HG03460 (cell line): ENCODE results near the gene TXNDC8.
"Not testable (repeated sequence)": the region's sequence is repeated elsewhere in the genome, so short reads cannot be mapped to it uniquely, and the experiment has no call there.

Experiments used
- ATAC-seq: cut with Tn5 transposase; IDR thresholded peaks from one replicate; pipeline ENCODE4 v1.9.1; 2021; ENCODE audit not compliant: unreplicated experiment

The TXNDC8 gene

GRCh38 chr9:110328763-110329162 lies 8.9 kb downstream of the TXNDC8 start:
- no peak for ATAC-seq

DNA sequence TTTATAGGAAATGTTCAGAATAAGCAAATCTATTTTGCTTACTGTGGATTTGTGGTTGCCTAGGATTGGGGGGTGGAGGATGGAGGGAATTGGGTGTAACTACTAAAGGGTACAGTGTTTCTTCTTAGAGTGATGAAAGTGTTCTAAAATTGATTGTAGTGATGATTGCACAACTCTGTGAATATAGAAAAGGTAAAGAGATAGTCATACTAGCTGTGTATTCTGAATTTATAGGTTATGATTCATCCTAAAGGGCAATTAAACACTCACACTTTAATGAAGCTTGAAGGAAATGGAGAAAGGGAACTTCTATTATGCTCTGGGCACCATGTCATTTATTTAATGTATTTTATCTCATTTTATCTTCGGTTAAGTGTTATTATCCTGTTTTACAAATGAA lies 9.9 kb downstream of the TXNDC8 start:
- no peak for ATAC-seq

DNA sequence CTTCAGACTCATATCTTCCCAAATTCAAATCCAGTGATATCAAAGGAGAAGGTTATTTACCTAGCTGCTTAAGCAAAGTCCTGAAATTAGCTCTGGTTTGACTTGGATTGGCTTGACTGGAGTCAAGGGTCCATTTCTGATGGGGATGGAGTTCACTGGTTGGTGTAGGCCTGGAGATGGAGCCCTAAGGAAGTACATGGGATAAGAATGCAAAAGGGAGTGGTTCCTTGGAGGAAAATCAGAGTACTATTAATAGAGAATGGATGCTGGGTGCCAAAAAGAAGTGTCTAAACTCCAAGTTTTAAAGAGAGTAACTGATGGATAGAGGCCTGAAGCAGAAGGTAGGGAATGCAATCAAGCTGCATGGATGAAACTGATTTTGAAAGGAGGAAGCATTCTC lies 13.8 kb downstream of the TXNDC8 start:
- no peak for ATAC-seq

GRCh38 chr9:110320651-110321445 lies 16.8 kb downstream of the TXNDC8 start:
- no peak for ATAC-seq

- no peak for ATAC-seq
These were observed 17.7 kb downstream of the TXNDC8 start for GRCh38 chr9:110319781-110320492.

DNA sequence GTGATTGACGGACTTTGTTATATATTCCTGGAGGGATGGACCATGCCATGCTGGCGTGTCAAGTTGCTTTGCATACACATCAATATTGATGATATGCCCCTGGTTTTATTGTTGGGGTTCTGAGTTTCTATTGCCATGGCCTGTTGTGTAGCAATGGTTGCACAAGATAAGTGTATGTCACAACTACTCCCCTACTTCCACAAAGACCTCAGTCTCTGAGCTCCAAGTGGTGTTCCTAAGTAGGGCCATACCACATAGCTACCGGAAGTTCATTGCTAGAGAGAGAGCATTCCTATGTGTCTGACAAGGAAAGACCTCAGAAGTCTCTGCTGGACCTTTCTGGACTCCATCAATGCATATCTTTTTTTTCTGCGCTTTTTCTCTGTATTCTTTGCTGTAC lies 19.8 kb downstream of the TXNDC8 start:
- no peak for ATAC-seq

DNA sequence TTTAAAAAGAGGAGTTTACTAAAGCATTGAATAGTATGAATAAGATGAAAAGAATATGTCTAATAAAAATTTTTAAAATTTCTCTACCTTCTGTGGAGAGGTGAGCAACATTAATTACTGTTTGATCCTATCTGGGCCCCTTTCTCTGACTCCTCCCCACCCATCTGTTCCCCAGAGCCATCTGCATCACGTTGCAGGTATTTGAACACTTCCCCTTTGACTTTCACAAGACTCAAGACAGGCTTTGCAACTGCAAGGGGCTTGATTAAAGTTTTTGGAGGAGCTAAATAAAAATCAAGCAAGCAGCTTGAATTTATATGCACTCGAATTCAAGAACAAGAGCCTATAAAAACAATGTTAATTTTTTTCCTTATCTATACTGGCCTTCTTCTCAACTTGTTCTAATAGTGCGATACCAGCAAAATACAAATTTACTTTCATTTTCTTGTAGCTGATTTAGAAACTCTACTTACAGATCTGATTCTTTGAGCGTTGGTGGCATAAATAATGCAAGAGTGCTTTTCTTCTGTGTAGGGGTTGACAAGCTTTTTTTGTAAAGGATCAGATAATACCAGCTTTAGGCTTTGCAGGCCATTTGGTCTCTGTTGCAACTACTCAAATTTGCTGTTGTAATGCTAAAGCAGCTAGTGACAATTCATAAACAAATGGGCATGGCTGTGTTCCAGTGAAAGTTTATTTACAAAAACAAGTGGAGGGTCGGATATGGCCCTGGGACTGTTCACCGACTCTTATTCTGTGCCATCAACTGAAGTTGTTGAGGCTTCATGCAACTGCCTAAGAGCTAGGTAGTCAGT lies 21.2 kb downstream of the TXNDC8 start:
- peak; percentile 93 for ATAC-seq

DNA sequence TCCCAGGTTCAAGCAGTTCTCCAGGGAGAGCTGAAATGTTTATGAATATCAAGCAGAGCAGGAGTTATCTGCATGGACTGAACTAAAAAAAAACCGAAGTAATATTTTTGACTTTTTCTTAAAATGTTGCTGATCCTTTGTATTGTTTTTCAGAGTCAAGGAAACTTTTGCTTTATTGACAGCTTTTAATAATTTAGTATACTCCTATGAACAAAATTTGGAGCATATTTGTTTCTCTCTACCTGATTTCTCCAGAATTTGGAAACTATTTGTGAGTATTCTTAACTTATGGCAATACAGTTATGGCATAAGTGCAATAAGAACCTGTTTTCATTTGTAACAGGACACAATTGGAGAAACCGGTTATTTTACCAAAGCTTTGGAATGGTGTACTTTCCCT lies 25.7 kb downstream of the TXNDC8 start:
- not testable (repeated sequence) for ATAC-seq

GRCh38 chr9:110309681-110310080 lies 28.0 kb downstream of the TXNDC8 start:
- ATAC-seq, result no peak

DNA sequence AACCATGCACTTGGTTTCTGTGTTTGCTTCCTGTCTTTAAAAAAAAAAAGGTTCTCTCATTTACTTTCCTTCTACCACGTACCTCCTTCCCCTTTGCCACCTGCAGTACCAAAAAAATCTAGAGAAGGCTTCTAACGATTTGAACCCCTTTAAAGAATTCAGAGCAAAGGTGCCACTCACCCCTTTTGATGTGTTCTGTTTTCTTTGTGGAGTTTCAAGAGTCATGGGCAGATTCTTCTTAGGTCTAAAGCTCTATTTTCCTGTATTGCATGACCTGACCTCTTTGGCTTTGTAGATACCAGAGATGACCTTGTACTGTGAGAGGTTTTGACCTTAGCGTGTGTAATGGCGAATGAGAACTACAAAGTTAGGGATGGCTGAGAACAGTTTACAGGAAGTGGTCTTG lies 29.0 kb downstream of the TXNDC8 start:
- ATAC-seq, result peak; percentile 61

DNA sequence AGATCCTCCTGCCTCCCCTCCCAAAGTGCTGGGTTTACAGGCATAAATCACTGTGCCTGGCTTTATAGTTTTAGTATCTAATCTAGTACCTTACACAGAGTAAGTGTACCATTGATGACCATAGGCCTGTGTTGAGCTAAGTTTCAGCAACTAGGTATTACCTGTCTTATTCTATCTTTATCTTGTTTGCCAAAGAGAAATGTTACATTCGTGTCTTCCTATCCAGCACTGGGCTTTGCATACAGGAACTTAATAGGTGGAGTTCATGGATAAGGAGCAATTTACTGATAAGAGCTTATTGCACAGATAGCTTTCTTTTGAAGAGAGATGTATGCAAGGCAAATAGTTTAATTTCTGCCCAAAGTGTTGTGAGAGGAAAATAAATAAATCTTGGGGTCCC lies 30.5 kb downstream of the TXNDC8 start:
- no peak for ATAC-seq

DNA sequence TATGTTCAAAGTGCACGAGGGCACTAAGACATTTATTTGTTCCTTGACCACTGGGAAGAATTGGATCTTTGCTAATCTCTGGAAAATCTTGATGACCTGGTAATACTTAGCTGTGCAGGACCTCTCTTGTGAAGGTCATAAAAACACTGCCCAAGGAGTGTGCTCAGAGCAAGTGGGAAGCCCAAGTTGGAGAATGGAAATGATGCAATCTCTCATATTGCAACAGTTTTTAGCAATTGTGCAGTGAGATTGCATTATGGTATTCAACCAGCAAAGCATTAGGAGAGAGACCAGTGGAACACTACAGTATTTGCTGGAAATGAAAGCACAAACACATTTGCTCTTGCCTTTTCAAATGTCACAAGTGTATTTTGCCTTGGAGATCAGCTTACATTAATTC lies 34.5 kb downstream of the TXNDC8 start:
- ATAC-seq, result no peak

GRCh38 chr9:110298043-110298605 lies 39.5 kb downstream of the TXNDC8 start:
- ATAC-seq, result no peak

DNA sequence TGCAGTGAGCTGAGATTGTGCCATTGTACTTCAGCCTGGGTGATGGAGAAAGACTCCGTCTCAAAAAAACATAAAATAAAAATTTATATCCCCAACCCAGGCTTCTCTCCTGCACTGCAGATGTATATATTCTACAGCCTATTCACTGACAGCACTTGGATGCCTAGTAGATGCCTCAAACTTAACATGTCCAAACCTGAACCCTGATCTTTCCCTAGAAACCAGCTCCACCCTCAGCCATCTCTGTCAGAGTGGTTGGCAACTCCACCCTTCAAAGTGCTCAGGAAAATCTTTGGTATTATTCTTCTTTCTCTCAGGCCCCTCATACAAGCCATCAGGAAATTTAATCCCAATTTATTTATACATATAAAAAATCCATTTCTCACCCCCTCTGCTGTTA lies 44.4 kb downstream of the TXNDC8 start:
- no peak for ATAC-seq

- ATAC-seq, result no peak
These were observed 45.6 kb downstream of the TXNDC8 start for GRCh38 chr9:110291921-110292557.

DNA sequence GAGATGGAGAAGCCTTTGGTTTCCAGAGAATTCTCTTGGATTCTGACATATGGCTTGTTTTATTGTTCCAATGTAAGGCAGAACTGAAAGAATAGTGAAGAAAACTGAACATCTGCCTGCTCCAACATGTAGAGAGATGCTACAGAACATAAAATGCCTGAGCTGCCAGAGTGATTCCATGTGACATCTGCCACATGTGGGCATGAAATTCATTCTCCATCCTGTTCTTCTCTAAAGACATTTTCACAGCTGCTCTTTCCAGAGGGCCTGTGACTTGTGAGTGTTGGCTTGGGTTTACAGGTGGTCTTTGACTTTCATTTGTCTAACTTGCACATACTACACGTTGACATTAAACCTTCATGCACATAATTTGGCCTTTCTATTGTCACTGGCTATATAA lies 47.7 kb downstream of the TXNDC8 start:
- no peak for ATAC-seq

DNA sequence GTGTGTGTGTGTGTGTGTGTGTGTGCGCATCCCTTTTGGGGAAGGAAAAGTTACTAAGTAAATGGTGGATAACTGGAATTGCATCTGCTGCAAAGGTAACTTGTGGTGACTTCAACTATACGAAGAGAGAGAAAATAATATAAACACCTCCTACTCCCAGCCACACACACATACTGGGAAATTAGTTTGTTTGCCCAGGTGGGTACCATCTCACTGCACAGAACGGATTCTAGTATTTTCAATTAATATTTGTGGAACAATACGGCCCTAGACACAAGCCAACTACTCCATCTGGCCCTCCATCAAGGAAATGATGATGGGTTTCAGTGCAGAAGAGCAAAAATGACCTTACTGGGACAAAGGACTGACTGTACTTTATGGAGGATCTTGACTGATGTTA lies 49.2 kb downstream of the TXNDC8 start:
- no peak for ATAC-seq

DNA sequence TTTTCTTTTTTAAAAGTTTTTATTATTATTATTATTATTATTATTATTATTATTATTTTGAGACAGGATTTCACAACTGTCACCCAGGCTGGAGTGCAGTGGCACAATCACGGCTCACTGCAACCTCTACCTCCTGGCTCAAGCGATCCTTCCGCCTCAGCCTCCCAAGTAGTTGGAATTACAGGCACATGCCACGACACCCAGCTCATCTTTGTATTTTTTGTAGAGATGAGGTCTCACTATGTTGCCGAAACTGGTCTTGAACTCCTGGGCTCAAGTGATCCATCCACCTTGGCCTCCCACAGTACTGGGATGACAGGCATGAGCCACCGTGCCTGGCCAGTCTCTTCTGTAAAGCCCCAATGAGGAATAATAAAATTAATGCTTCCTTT lies 50.4 kb downstream of the TXNDC8 start:
- ATAC-seq, result no peak

DNA sequence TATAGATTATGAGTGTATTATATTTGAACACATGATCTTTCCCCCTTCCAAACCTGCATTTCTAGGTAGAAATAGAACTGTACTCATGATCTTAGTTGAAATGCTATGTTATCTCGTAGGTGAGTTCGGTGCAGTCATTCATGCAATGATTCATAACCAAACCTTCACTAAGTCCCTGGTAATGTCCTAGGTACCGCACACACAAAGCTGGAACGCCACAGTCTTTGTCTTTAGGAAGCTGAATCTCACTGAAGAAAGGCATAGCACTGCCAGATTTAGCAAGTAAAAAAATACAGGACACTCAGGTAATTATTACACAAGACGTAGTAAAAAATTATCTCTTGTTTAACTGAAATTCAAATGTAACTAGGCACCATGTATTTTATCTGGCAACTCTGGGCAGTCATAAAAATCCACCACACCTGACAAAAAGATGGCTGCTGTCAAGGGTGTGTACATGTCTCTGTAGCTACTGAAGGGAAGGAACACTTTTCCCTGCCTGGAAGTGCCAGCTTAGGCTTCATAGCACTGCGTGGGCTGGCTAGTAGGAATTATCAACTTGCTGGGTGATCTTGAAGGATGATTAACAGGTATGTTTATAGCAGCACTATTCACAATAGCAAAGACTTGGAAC lies 53.3 kb downstream of the TXNDC8 start:
- no peak for ATAC-seq

- no peak for ATAC-seq
These were observed 53.9 kb downstream of the TXNDC8 start for GRCh38 chr9:110283751-110284150.

DNA sequence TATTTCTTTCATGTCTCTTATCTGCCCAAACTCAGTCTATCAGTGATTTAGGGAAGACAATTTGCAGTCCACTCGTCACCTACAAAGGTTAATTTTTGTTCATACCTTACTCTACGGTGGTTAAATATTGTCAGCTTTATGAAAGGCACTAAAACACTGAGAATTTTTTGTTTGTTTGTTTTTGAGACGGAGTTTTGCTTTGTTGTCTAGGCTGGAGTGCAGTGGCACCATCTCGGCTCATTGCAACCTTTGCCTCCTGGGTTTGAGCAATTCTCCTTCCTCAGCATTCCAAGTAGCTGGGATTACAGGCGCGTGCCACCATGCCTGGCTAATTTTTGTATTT lies 55.0 kb downstream of the TXNDC8 start:
- no peak for ATAC-seq
